ENCODE data around the gene MOB3A. TPM values are rescaled to one million over a fixed set of nuclear protein-coding genes. Genes with fewer than 3 reads are reported as not detected.

The MOB3A gene
- polyA plus RNA-seq, 1 donor from 2014 or later: 136 TPM

GRCh38 chr19:2116507-2116906 is 20.4 kb upstream of the MOB3A start:
- H3K4me1 Mint-ChIP-seq: peaks cover 0 to 3% (median 0%) of the 10 kb centered on the region in 3 donors
- H3K36me3 Mint-ChIP-seq: peaks cover 5% of the 10 kb centered on the region
- no peaks in the 10 kb centered on the region for H3K27me3 Mint-ChIP-seq
- H3K27ac Mint-ChIP-seq: no peak overlapping the region
- H3K4me3 Mint-ChIP-seq: no peak overlapping the region
- H3K9me3 Mint-ChIP-seq: no peaks in the 10 kb centered on the region

GRCh38 chr19:2115911-2116426 is 19.8 kb upstream of the MOB3A start:
- Mint-ChIP-seq H3K4me3 (no peak overlapping the region), H3K27me3 (no peaks in the 10 kb centered on the region), H3K9me3 (no peaks in the 10 kb centered on the region), H3K27ac (no peak overlapping the region), H3K4me1 (peaks cover 0 to 3% (median 0%) of the 10 kb centered on the region in 3 donors), H3K36me3 (peaks cover 5% of the 10 kb centered on the region)

DNA sequence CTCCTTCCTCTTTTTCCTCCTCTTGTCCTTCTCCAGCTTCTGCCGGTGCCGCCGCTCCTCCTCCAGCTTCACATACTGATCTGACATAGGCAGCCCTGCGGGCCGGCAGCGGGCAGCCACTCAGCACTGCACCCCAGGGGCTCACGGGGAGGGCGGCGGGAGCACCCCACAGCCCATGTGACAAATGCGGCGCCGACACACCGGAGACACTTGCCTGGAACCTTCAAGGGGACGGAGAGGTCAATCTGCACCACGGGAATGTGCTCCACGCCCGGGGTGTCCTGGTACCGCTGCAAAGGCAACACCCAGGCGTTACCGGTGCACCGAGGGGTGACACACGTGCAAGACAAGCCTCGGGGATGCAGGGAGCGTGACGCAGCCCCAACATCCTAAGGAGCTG is 19.2 kb upstream of the MOB3A start:
- no peak overlapping the region for H3K4me3 Mint-ChIP-seq
- peaks cover 0 to 3% (median 0%) of the 10 kb centered on the region in 3 donors for H3K4me1 Mint-ChIP-seq
- H3K36me3 Mint-ChIP-seq: peaks cover 5% of the 10 kb centered on the region
- peak overlapping the region in 1 of 3 donors; percentile 57 for H3K27ac Mint-ChIP-seq
- H3K9me3 Mint-ChIP-seq: no peaks in the 10 kb centered on the region
- no peaks in the 10 kb centered on the region for H3K27me3 Mint-ChIP-seq

- H3K27ac Mint-ChIP-seq: peak overlapping the region in 1 of 3 donors; percentile 57
- H3K4me3 Mint-ChIP-seq: no peak overlapping the region
- peaks cover 5% of the 10 kb centered on the region for H3K36me3 Mint-ChIP-seq
- peaks cover 0 to 3% (median 0%) of the 10 kb centered on the region in 3 donors for H3K4me1 Mint-ChIP-seq
- H3K27me3 Mint-ChIP-seq: no peaks in the 10 kb centered on the region
- H3K9me3 Mint-ChIP-seq: no peaks in the 10 kb centered on the region
These were observed 18.7 kb upstream of the MOB3A start for GRCh38 chr19:2114821-2115220.

DNA sequence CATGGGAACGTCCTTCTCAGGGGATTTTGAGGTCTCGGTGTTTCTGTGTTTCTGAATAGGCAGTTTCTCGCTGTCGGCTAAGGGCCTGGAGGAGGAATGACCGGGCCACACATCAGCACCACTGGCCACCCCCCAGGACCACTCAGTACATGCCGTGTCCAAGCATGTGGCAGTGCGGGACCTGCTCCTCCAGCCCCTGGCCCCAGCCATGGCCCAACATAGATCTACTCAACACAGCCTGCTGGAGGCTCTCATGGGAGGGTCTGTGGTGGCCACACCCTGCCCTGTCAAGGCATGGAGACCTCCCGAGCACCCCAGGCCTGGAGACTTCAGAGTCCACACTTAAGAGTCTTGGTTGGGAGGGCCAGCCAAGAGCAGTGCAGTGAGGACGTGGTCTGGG is 18.1 kb upstream of the MOB3A start:
- H3K27me3 Mint-ChIP-seq: no peaks in the 10 kb centered on the region
- H3K9me3 Mint-ChIP-seq: no peaks in the 10 kb centered on the region
- H3K4me3 Mint-ChIP-seq: no peak overlapping the region
- peaks cover 0 to 3% (median 0%) of the 10 kb centered on the region in 3 donors for H3K4me1 Mint-ChIP-seq
- no peak overlapping the region for H3K27ac Mint-ChIP-seq
- peaks cover 5% of the 10 kb centered on the region for H3K36me3 Mint-ChIP-seq

- H3K4me1 Mint-ChIP-seq: peaks cover 0 to 3% (median 0%) of the 10 kb centered on the region in 3 donors
- peaks cover 5% of the 10 kb centered on the region for H3K36me3 Mint-ChIP-seq
- no peaks in the 10 kb centered on the region for H3K27me3 Mint-ChIP-seq
- H3K4me3 Mint-ChIP-seq: no peak overlapping the region
- no peak overlapping the region for H3K27ac Mint-ChIP-seq
- H3K9me3 Mint-ChIP-seq: no peaks in the 10 kb centered on the region
These were observed 17.5 kb upstream of the MOB3A start for GRCh38 chr19:2113439-2114211.

DNA sequence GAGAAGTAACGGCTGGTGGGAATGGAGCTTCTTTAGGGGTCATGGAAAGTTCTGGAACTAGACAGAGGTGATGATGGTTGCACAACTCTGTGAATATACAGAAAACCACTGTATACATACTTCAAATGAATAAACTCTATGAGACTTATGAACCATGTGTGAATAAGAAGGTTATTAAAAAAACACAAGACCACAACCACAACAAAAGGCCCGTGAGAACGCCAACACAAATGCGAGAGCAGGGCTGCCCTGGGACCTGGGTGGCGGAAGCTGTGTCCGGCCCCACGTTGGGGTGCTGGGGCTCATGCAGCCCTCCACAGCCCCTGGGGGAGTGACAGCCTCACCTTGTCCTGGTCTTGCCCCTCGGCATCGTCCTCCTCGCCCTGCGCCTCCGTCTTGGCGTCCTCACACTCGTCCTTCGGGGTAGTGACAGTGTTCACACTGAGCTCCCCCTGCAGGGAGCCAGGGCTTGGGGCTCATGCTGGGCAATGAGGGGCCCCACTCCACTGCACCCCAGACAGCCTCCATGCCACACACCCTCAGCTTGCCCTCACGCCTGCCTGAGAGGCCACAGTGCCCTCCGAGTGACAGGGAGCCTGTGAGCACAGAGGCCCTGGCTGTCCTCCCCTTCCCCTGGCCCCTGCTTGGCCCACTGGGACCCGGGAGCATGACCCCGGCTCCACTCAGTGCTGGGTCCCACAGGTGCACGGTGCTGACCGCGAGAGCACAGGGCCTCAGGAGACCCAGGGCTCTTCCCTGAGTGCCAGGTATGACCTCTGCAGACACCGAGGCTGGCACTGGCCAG is 16.6 kb upstream of the MOB3A start:
- peak overlapping the region in 1 of 3 donors; percentile 82 for H3K27ac Mint-ChIP-seq
- H3K36me3 Mint-ChIP-seq: peaks cover 7% of the 10 kb centered on the region

GRCh38 chr19:2111886-2112285 is 15.8 kb upstream of the MOB3A start:
- no peaks in the 10 kb centered on the region for H3K9me3 Mint-ChIP-seq
- H3K36me3 Mint-ChIP-seq: peaks cover 7% of the 10 kb centered on the region
- no peak overlapping the region for H3K4me3 Mint-ChIP-seq
- peak overlapping the region in 1 of 3 donors; percentile 82 for H3K27ac Mint-ChIP-seq
- H3K27me3 Mint-ChIP-seq: no peaks in the 10 kb centered on the region
- peaks cover 0 to 3% (median 0%) of the 10 kb centered on the region in 3 donors for H3K4me1 Mint-ChIP-seq

More for the DNA sequence above, 16.6 kb upstream of the MOB3A start:
- Mint-ChIP-seq H3K4me1 (peaks cover 0 to 3% (median 0%) of the 10 kb centered on the region in 3 donors), H3K27me3 (no peaks in the 10 kb centered on the region), H3K9me3 (no peaks in the 10 kb centered on the region), H3K4me3 (no peak overlapping the region)

DNA sequence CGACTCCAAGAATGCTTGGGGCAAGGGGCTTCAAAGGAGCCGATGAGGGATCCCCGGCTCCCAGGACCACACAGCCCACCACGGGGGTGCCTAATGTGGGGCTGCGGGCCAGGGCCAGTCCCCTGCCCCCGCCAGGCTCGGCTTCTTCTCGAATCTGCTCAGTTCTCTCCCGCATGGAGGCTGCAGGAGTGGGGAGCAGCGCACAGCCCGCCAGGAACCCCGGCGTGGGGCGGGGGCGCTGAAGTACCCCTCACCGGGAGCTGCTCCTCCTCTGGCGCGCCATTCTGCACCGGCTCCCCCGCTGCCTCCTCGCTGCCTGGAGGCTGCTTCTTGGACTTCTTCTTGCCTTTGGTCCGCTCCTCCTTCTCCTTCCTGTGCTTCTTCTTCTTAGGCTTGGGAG is 15.3 kb upstream of the MOB3A start:
- H3K9me3 Mint-ChIP-seq: no peaks in the 10 kb centered on the region
- no peaks in the 10 kb centered on the region for H3K27me3 Mint-ChIP-seq
- H3K4me1 Mint-ChIP-seq: peaks cover 0 to 3% (median 0%) of the 10 kb centered on the region in 3 donors
- peaks cover 7% of the 10 kb centered on the region for H3K36me3 Mint-ChIP-seq
- H3K27ac Mint-ChIP-seq: no peak overlapping the region
- H3K4me3 Mint-ChIP-seq: no peak overlapping the region

DNA sequence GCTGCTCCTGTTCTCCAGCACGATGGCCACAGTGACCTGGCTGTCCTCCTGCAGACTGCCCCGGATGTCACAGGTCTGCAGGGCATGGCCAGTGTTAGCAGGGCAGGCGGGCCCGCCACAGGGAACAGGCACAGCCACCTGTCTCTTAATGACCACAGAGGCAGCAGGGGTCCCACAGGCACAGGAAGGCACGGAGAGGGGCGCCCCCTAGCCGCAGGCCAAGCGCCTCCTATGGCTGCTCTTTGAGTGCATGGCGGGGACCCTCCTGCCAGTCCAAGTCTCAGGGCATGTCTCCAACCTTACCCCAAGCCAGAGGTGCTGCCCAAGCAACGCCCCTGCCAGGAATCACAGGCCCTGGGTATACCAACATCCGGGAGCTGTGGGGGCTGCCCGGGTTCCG is 14.7 kb upstream of the MOB3A start:
- Mint-ChIP-seq H3K4me3 (no peak overlapping the region), H3K4me1 (peaks cover 0 to 3% (median 0%) of the 10 kb centered on the region in 3 donors), H3K27ac (no peak overlapping the region), H3K36me3 (peaks cover 9% of the 10 kb centered on the region), H3K27me3 (no peaks in the 10 kb centered on the region), H3K9me3 (no peaks in the 10 kb centered on the region)

DNA sequence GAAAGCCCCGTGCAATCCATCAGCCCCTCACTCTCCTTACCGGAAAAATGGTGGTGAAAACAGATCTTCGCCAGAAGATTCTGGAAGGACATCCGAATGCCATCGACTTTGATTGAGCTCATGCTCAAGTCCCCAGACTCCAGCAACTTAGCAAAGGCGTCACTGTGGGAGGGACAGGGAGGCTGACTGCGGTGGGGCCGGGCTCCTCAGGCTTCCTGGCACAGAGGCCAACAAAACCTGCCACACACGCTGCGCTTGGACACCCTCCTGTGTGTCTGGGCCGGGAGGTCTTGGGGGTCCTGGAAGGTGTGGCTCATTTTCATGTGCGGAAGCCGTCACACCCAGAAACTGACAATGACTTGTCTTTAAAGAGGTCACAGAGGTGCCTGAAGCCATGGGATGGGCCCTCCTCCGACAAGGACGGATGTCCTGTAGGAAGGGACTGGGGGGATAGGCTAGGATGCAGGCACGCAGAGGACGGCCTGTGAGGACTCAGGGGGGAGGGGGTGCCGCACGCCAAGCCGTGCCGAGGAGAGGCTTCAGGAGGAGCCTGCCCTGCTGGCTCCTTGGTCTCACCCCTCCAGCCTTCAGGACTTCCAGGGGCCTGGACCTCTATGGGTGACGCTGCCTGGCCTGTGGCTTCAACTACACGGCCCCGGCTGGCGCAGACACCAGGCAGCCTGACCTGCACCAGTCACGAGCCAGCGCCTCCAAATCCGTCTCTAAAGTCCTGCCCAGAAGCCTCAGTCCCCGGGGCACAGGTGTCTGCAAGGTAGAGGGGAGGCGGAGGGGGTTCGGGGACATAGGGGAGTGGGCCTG is 13.1 kb upstream of the MOB3A start:
- Mint-ChIP-seq H3K27ac (no peak overlapping the region), H3K36me3 (peaks cover 15% of the 10 kb centered on the region), H3K9me3 (no peaks in the 10 kb centered on the region), H3K4me3 (no peak overlapping the region), H3K27me3 (no peaks in the 10 kb centered on the region), H3K4me1 (peaks cover 0 to 3% (median 0%) of the 10 kb centered on the region in 3 donors)

DNA sequence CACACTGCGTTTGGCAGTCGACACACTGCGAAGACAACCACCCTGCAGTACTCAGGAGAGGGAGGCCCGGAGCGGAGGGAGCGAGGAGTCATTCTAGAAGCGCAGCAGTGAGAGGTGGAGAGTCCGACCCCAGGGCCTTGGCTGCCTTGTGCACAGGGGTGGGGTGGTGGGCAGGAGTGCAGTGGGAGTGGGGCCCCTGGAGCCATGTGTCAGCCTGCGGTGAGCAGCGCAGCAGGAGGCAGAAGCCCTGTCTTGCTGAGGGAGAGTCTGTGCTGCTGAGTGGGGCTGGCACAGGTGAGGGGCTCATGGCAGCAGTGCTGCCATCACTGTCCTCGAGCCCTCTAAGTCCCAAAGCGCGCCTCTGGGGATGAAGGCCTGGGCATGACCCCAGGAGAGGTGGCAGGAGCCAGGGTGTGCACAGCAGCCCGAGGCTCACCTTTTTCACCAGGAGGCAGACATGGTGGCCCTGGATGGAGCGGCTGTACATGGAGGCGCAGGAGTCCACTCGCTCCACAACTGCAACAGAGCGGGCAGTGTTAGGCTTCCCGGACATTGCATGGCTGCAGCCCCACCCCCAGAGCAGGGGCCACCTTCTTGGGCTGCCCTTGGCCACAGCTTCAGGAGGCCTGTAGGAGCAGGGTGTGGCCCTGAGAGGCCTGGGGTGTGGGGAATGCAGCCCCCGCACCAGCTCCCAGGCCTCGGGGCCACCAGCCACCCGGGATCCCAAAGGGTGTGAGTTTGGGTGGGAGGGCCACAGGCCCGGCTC is 12.3 kb upstream of the MOB3A start:
- no peaks in the 10 kb centered on the region for H3K4me1 Mint-ChIP-seq
- H3K9me3 Mint-ChIP-seq: no peaks in the 10 kb centered on the region
- no peak overlapping the region for H3K4me3 Mint-ChIP-seq
- peaks cover 10% of the 10 kb centered on the region for H3K36me3 Mint-ChIP-seq
- no peak overlapping the region for H3K27ac Mint-ChIP-seq
- H3K27me3 Mint-ChIP-seq: no peaks in the 10 kb centered on the region

GRCh38 chr19:2103045-2103707 is 7.0 kb upstream of the MOB3A start:
- no peak overlapping the region for H3K4me3 Mint-ChIP-seq
- peaks cover 10% of the 10 kb centered on the region for H3K36me3 Mint-ChIP-seq
- H3K9me3 Mint-ChIP-seq: no peaks in the 10 kb centered on the region
- no peak overlapping the region for H3K27ac Mint-ChIP-seq
- peaks cover 0 to 2% (median 0%) of the 10 kb centered on the region in 3 donors for H3K4me1 Mint-ChIP-seq
- no peaks in the 10 kb centered on the region for H3K27me3 Mint-ChIP-seq
